Trophoblast cell (in vitro differentiated cells and primary cell): ENCODE data around the gene VNN1.
A peak's percentile ranks its signal among the peaks of the same experiment; 100 is the strongest.

Experiments used
- DNase-seq, 2 donors: peaks; one replicate each; pipeline ENCODE4 v3.0.0-alpha.2; 2016
- H2AFZ ChIP-seq: 2 replicates; pipeline ENCODE4 v1.6.1; 2013; ENCODE audit warnings: low read length, moderate library complexity, mild to moderate bottlenecking; ENCODE audit not compliant: insufficient read depth, poor library complexity
- H2AK5ac ChIP-seq: 2 replicates; pipeline ENCODE4 v1.6.1; 2013; ENCODE audit warnings: mild to moderate bottlenecking, low read length
- H2BK120ac ChIP-seq: 2 replicates; pipeline ENCODE4 v1.6.1; 2013; ENCODE audit warnings: low read length, mild to moderate bottlenecking, moderate library complexity; ENCODE audit not compliant: insufficient read depth, poor library complexity
- H2BK12ac ChIP-seq: 2 replicates; pipeline ENCODE4 v1.6.1; 2013; ENCODE audit warnings: mild to moderate bottlenecking, low read length, moderate library complexity
- H2BK5ac ChIP-seq: 2 replicates; pipeline ENCODE4 v1.6.1; 2013; ENCODE audit warnings: low read length, low read depth, moderate library complexity, mild to moderate bottlenecking; ENCODE audit not compliant: poor library complexity
- H3K14ac ChIP-seq: 2 replicates; pipeline ENCODE4 v1.6.1; 2013; ENCODE audit warnings: mild to moderate bottlenecking, low read length
- H3K18ac ChIP-seq: 2 replicates; pipeline ENCODE4 v1.6.1; 2013; ENCODE audit warnings: mild to moderate bottlenecking, low read length
- H3K23ac ChIP-seq: 2 replicates; pipeline ENCODE4 v1.6.1; 2013; ENCODE audit warnings: low read length
- H3K27ac ChIP-seq: 2 replicates; pipeline ENCODE4 v1.5.1; 2013; ENCODE audit warnings: low read depth, mild to moderate bottlenecking, inconsistent platforms, low read length, moderate library complexity
- H3K27me3 ChIP-seq: 2 replicates; pipeline ENCODE4 v1.6.1; 2013; ENCODE audit warnings: inconsistent platforms, mild to moderate bottlenecking, low read length, moderate library complexity; ENCODE audit not compliant: insufficient read depth
- H3K36me3 ChIP-seq, 2 experiments: 1 replicate in 1 of 2; 2 replicates in 1 of 2; pipeline ENCODE4 v1.6.1; 2013; ENCODE audit warnings: low read length in 2 of 2, mild to moderate bottlenecking in 2 of 2, moderate library complexity in 1 of 2; ENCODE audit not compliant: insufficient read depth in 2 of 2, control insufficient read depth in 1 of 2
- H3K4ac ChIP-seq: 2 replicates; pipeline ENCODE4 v1.6.1; 2013; ENCODE audit warnings: low read depth, mild to moderate bottlenecking, low read length, moderate library complexity
- H3K4me1 ChIP-seq, 2 experiments: 1 replicate in 1 of 2; 2 replicates in 1 of 2; pipeline ENCODE4 v1.6.1; 2013; ENCODE audit warnings: low read length in 2 of 2, mild to moderate bottlenecking in 2 of 2, moderate library complexity in 1 of 2; ENCODE audit not compliant: insufficient read depth in 2 of 2, control insufficient read depth in 1 of 2
- H3K4me2 ChIP-seq: 2 replicates; pipeline ENCODE4 v1.6.1; 2013; ENCODE audit warnings: inconsistent platforms, mild to moderate bottlenecking, low read length, moderate library complexity
- H3K4me3 ChIP-seq: 2 replicates; pipeline ENCODE4 v1.5.1; 2013; ENCODE audit warnings: mild to moderate bottlenecking, low read depth, low read length, inconsistent platforms
- H3K79me1 ChIP-seq: one replicate; pipeline ENCODE4 v1.6.1; 2013; ENCODE audit warnings: low read length
- H3K79me2 ChIP-seq: 2 replicates; pipeline ENCODE4 v1.6.1; 2013; ENCODE audit warnings: low read length, mild to moderate bottlenecking; ENCODE audit not compliant: control insufficient read depth, insufficient read depth, poor library complexity
- H3K9ac ChIP-seq: 2 replicates; pipeline ENCODE4 v1.6.1; 2013; ENCODE audit warnings: mild to moderate bottlenecking, low read length
- H3K9me3 ChIP-seq: 2 replicates; pipeline ENCODE4 v1.6.1; 2013; ENCODE audit warnings: low read depth, mild to moderate bottlenecking, control low read depth, inconsistent platforms, low read length; ENCODE audit not compliant: insufficient read depth
- H4K12ac ChIP-seq: 2 replicates; pipeline ENCODE4 v1.6.1; 2013; ENCODE audit warnings: low read depth, mild to moderate bottlenecking, low read length, moderate library complexity
- H4K8ac ChIP-seq: 2 replicates; pipeline ENCODE4 v1.6.1; 2013; ENCODE audit warnings: low read depth, mild to moderate bottlenecking, low read length, moderate library complexity
- H4K91ac ChIP-seq: one replicate; pipeline ENCODE4 v1.6.1; 2013; ENCODE audit warnings: low read depth, mild to moderate bottlenecking, low read length, moderate library complexity
- WGBS: extraction: QIAGEN DNeasy Blood & Tissue Kit; methylation state at CpG from one replicate; pipeline ENCODE4 v1.1.7; 2013; ENCODE audit warnings: missing lambda C conversion rate; ENCODE audit not compliant: insufficient read length, insufficient coverage; ENCODE audit errors: extremely low coverage; 5-methylcytosine and 5-hydroxymethylcytosine counted together

VNN1 gene

DNA sequence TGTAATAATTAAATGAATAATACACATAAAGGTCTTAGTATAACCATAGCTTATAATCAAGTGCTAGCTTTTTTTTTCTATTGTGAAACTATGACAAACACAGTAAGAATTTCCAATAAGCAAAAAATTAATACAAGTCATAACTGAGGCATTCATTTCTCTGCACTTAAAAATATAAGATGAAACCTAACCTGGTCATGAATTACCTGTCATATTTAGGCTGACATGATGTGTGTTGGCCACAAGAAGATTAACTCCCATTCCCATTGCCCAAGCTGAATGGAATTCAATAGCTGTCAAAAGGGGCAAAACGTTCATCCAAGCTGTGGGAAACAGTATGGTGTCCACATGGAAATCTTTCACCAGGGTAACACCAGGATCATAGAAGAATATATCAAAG, 38.4 kb upstream of the VNN1 start:
- no peaks in the 10 kb centered on the region for H3K4me1 ChIP-seq
- H3K79me2 ChIP-seq = no peaks in the 10 kb centered on the region
- no peak overlapping the region for H3K14ac ChIP-seq
- H3K79me1 ChIP-seq = no peaks in the 10 kb centered on the region
- H2BK5ac ChIP-seq = no peak overlapping the region
- no peak overlapping the region for H3K18ac ChIP-seq
- H2AFZ ChIP-seq = no peak overlapping the region
- no peak overlapping the region for H3K27ac ChIP-seq
- no peak overlapping the region for H3K4me3 ChIP-seq
- H3K27me3 ChIP-seq = no peaks in the 10 kb centered on the region
- H3K9me3 ChIP-seq = no peaks in the 10 kb centered on the region
- H2BK120ac ChIP-seq = no peak overlapping the region
- no peak overlapping the region for H3K4me2 ChIP-seq
- no peak overlapping the region for H4K91ac ChIP-seq
- peak overlapping the region; percentile 11 for H3K9ac ChIP-seq
- H4K12ac ChIP-seq = no peak overlapping the region
- no peak overlapping the region for H3K23ac ChIP-seq
- no peak for DNase-seq
- H3K4ac ChIP-seq = no peak overlapping the region
- no CpG with 5 or more reads among the region's 1 CpG for WGBS
- H4K8ac ChIP-seq = no peak overlapping the region
- H3K36me3 ChIP-seq = no peaks in the 10 kb centered on the region
- H2AK5ac ChIP-seq = no peak overlapping the region
- no peak overlapping the region for H2BK12ac ChIP-seq

DNA sequence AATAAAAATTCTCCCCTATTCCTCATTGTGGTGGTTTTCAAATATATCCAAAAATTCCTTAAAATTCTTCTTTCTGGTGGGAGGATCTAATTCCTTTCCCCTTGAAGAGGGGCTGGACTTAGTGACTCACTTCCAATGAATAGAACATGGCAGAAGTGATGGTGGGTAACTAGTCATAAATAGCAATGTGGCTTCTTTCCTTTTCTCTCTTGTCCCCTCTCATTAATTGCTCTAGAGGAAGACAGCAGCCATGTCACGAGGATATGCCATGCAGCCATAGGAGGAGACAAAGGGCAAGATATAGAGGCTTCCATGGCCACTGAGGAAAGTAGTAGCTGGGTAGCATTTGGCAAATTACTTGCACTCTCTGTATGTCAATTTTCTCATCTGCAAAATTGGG, 38.0 kb upstream of the VNN1 start:
- Histone ChIP-seq H3K27ac (no peak overlapping the region), H3K4me3 (no peak overlapping the region), H3K27me3 (no peaks in the 10 kb centered on the region), H3K4ac (no peak overlapping the region), H3K14ac (no peak overlapping the region), H3K4me1 (no peaks in the 10 kb centered on the region), H2AK5ac (no peak overlapping the region), H3K79me2 (no peaks in the 10 kb centered on the region), H3K36me3 (no peaks in the 10 kb centered on the region), H4K91ac (no peak overlapping the region), H4K8ac (no peak overlapping the region), H3K79me1 (no peaks in the 10 kb centered on the region), H3K4me2 (no peak overlapping the region), H4K12ac (no peak overlapping the region), H2BK12ac (no peak overlapping the region), H3K9me3 (no peaks in the 10 kb centered on the region), H2BK5ac (no peak overlapping the region), H3K9ac (no peak overlapping the region), H3K23ac (no peak overlapping the region), H3K18ac (no peak overlapping the region), H2BK120ac (no peak overlapping the region), H2AFZ (no peak overlapping the region)
- no peak for DNase-seq
- WGBS = no CpG with 5 or more reads among the region's 1 CpG

DNA sequence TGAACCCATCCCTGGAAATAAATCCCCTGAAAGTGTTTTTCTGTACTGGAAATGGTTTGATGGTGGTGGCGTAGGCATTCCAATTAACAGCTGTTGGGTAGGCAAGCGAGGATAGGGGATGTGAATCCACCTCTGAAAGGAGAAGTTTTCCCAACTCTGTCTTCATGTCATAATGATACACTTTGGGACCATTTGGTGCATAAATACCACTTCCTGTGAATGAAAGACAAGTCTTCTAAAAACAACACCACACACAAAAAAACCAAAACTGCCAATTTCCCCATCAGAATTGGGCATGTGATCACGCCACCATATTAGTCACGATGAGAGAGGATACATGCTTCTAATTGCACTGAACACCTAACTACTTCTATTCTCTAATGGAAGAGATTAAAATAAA, 37.5 kb upstream of the VNN1 start:
- no peaks in the 10 kb centered on the region for H3K9me3 ChIP-seq
- no peak overlapping the region for H2BK120ac ChIP-seq
- no peak overlapping the region for H3K18ac ChIP-seq
- H3K27ac ChIP-seq = no peak overlapping the region
- H3K4me1 ChIP-seq = no peaks in the 10 kb centered on the region
- no peaks in the 10 kb centered on the region for H3K79me2 ChIP-seq
- H3K4me3 ChIP-seq = no peak overlapping the region
- H3K9ac ChIP-seq = no peak overlapping the region
- H3K36me3 ChIP-seq = no peaks in the 10 kb centered on the region
- no CpG with 5 or more reads among the region's 4 CpGs for WGBS
- no peak overlapping the region for H4K91ac ChIP-seq
- no peak overlapping the region for H4K8ac ChIP-seq
- H4K12ac ChIP-seq = no peak overlapping the region
- H2AK5ac ChIP-seq = no peak overlapping the region
- H3K79me1 ChIP-seq = no peaks in the 10 kb centered on the region
- H3K14ac ChIP-seq = no peak overlapping the region
- H3K27me3 ChIP-seq = no peaks in the 10 kb centered on the region
- H3K4me2 ChIP-seq = no peak overlapping the region
- no peak overlapping the region for H2AFZ ChIP-seq
- no peak overlapping the region for H2BK5ac ChIP-seq
- H3K23ac ChIP-seq = no peak overlapping the region
- DNase-seq = no peak
- no peak overlapping the region for H3K4ac ChIP-seq
- H2BK12ac ChIP-seq = no peak overlapping the region

DNA sequence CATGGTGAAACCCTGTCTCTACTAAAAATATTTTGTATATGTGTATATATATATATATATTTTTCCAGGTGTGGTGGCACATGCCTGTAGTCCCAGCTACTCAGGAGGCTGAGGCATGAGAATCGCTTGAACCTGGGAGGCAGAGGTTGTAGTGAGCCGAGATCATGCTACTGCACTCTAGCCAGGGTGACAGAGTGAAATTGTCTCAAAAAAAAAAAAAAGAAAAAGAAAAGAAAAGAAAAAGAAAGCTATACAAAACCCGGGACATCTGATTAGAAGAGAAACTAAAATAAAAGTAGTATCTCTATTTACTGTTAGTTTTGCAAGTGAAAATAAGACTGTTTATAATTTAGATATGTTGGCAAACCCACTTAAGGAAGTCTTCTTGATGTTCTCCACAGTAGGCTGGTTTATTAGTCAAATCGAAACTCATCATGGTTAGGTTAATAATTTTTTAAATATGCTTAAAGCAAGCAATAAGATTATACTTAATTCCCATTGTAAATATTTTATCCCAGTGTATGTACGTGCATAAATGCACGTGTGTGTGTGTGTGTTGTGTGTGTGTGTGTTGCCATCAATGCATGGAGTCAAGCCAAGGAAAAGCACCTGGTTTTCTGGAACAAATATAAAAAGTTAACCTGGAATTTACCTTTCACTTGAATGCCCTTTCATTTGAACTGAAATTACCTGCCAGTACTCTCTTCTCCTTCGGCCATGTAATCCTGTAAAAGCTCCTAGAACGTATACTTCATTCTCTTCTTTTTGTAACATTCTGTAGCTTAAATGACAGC, 36.8 kb upstream of the VNN1 start:
- no CpG with 5 or more reads among the region's 8 CpGs for WGBS
- no peaks in the 10 kb centered on the region for H3K79me1 ChIP-seq

More for the DNA sequence above, 36.8 kb upstream of the VNN1 start:
- no peak overlapping the region for H2BK5ac ChIP-seq
- no peaks in the 10 kb centered on the region for H3K36me3 ChIP-seq
- H4K91ac ChIP-seq = no peak overlapping the region
- no peak overlapping the region for H3K9ac ChIP-seq
- no peak overlapping the region for H2BK12ac ChIP-seq
- no peak overlapping the region for H3K4ac ChIP-seq
- H3K23ac ChIP-seq = no peak overlapping the region
- H2AK5ac ChIP-seq = no peak overlapping the region
- H3K9me3 ChIP-seq = no peaks in the 10 kb centered on the region
- no peaks in the 10 kb centered on the region for H3K4me1 ChIP-seq
- H3K79me2 ChIP-seq = no peaks in the 10 kb centered on the region
- H3K14ac ChIP-seq = no peak overlapping the region
- no peak overlapping the region for H3K27ac ChIP-seq
- no peak overlapping the region for H3K4me3 ChIP-seq
- no peak overlapping the region for H4K12ac ChIP-seq
- H2AFZ ChIP-seq = no peak overlapping the region
- H3K27me3 ChIP-seq = no peaks in the 10 kb centered on the region
- H3K18ac ChIP-seq = no peak overlapping the region
- H3K4me2 ChIP-seq = no peak overlapping the region
- DNase-seq = no peak
- no peak overlapping the region for H4K8ac ChIP-seq
- H2BK120ac ChIP-seq = no peak overlapping the region
